Prostate gland (tissue), 2 donors: ENCODE measurements around the gene C1orf53. TPM values are rescaled to one million over a fixed set of nuclear protein-coding genes. Genes with fewer than 3 reads are reported as not detected.

Experiments
- DNase-seq: peaks from one replicate; pipeline ENCODE4 v3.0.0-alpha.2; 2019; ENCODE audit warnings: low spot score
- H3K27ac ChIP-seq, 2 donors: fragments of 200-600 bp; sonication (generic); 2 replicates each; pipeline ENCODE4 v1.5.1; 2017 to 2019
- H3K27me3 ChIP-seq: fragments of 200-600 bp; sonication (generic); replicated peaks from 2 replicates; pipeline ENCODE4 v1.5.1; 2019; ENCODE audit not compliant: insufficient read depth
- H3K36me3 ChIP-seq, 2 donors: fragments of 200-600 bp; sonication (generic); 1 replicate in 1 of 2; 2 replicates in 1 of 2; pipeline versions ENCODE4 v1.5.1 to v1.8.1; 2017 to 2019
- H3K4me1 ChIP-seq: fragments of 200-600 bp; sonication (generic); replicated peaks from 2 replicates; pipeline ENCODE4 v1.5.1; 2019
- H3K4me3 ChIP-seq, 2 donors: fragments of 200-600 bp; sonication (generic); 2 replicates each; pipeline ENCODE4 v1.5.1; 2017 to 2019
- H3K9me3 ChIP-seq: fragments of 200-600 bp; sonication (generic); 2 replicates; pipeline ENCODE4 v1.5.1; 2017
- CTCF ChIP-seq, 4 experiments: fragments of 200-600 bp in 2 of 4; fragments of 450-650 bp in 2 of 4; sonication (generic) in 2 of 4; IDR thresholded peaks; 1 replicate in 3 of 4; 2 replicates in 1 of 4; pipeline ENCODE4 v1.5.1; 2016 to 2019; ENCODE audit warnings: antibody characterized with exemption in 4 of 4, mild to moderate bottlenecking in 2 of 4, moderate library complexity in 2 of 4
- POLR2A ChIP-seq: fragments of 450-650 bp; IDR thresholded peaks from one replicate; pipeline ENCODE4 v1.6.1; 2016; ENCODE audit warnings: antibody characterized with exemption, mild to moderate bottlenecking
- POLR2AphosphoS5 ChIP-seq: sonication (generic); formaldehyde crosslinking; IDR thresholded peaks from one replicate; pipeline ENCODE4 v1.6.1; 2017; ENCODE audit warnings: antibody characterized with exemption
- WGBS: methylation state at CpG from one replicate; pipeline ENCODE4 v1.1.5; 2018; 5-methylcytosine and 5-hydroxymethylcytosine counted together
- intact Hi-C: fragments of 100-400 bp; cut with DNase I; formaldehyde crosslinking; loops from one replicate; pipeline ENCODE4 v1.14.2; 2022
- total RNA-seq, 2 donors: library from RNA; depleted of rRNA; stranded (reverse); fragments of >200 nt; gene quantifications; one replicate each; pipeline ENCODE4 v1.1.0, GENCODE V29; 2016

The C1orf53 gene
- total RNA-seq, 2 donors from 2014 or later, result 3.9 to 13.2 TPM

DNA sequence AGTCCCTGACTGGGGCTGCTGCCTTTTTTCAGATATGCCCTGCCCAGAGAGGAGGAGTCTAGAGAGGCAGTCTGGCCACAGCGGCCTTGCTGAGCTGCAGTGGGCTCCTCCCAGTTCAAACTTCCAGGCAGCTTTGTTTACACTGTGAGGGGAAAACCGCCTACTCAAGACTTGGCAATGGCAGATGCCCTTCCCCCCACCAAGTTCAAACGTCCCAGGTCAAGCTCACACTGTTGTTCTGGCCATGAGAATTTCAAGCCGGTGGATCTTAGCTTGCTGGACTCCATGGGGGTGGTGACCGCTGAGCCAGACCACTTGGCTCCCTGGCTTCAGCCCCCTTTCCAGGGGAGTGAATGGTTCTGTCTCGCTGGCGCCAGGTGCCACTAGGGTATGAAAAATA lies 18.3 kb upstream of the C1orf53 start:
- no peak for TF ChIP-seq CTCF (IDR thresholded peaks at IDR 0.05)
- TF ChIP-seq POLR2AphosphoS5, result no peak
- TF ChIP-seq POLR2A, result no peak
- intact Hi-C loops, result no loop called here
- DNase-seq, result no peak
- Histone ChIP-seq H3K4me3 (no peak overlapping the region), H3K27me3 (no peaks in the 10 kb centered on the region), H3K9me3 (no peaks in the 10 kb centered on the region), H3K27ac (no peak overlapping the region), H3K4me1 (no peaks in the 10 kb centered on the region), H3K36me3 (no peaks in the 10 kb centered on the region)
- WGBS, result 71% methylated on average over 7 of the region's 7 CpGs

GRCh38 chr1:197890936-197891335 lies 11.5 kb upstream of the C1orf53 start:
- Histone ChIP-seq H3K27me3 (no peaks in the 10 kb centered on the region), H3K4me3 (no peak overlapping the region), H3K9me3 (no peaks in the 10 kb centered on the region), H3K4me1 (no peaks in the 10 kb centered on the region), H3K27ac (no peak overlapping the region), H3K36me3 (no peaks in the 10 kb centered on the region)
- intact Hi-C loops, result no loop called here
- 72% methylated on average over 2 of the region's 2 CpGs for WGBS
- TF ChIP-seq CTCF (IDR thresholded peaks at IDR 0.05), result no peak
- TF ChIP-seq POLR2AphosphoS5, result no peak
- no peak for TF ChIP-seq POLR2A
- DNase-seq, result no peak

DNA sequence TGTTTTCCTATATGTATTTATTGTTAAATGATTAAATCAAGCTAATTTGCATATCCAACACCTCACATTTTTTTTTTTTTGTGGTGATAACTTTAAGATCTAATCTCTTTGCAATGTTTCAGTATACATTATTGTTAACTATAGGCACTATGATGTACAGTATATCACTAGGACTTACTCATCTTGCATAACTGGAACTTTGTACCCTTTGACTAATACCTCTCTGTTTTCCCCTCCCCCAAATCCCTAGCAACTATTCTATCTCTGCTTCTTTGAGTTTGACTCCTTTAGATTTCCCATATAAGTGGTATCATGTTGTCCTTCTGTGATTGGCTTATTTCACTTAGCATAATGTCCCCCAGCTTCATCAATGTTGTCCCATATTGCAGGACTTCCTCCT lies 9.7 kb upstream of the C1orf53 start:
- no peak overlapping the region for H3K4me3 ChIP-seq
- intact Hi-C loops, result no loop called here
- H3K36me3 ChIP-seq, result no peaks in the 10 kb centered on the region
- no peaks in the 10 kb centered on the region for H3K4me1 ChIP-seq
- DNase-seq, result no peak
- no peaks in the 10 kb centered on the region for H3K27me3 ChIP-seq
- no peaks in the 10 kb centered on the region for H3K9me3 ChIP-seq
- H3K27ac ChIP-seq, result no peak overlapping the region
- no peak for TF ChIP-seq CTCF (IDR thresholded peaks at IDR 0.05)

- Histone ChIP-seq H3K4me1 (no peaks in the 10 kb centered on the region), H3K27ac (no peak overlapping the region), H3K4me3 (no peak overlapping the region), H3K36me3 (no peaks in the 10 kb centered on the region), H3K27me3 (no peaks in the 10 kb centered on the region), H3K9me3 (no peaks in the 10 kb centered on the region)
- TF ChIP-seq CTCF (IDR thresholded peaks at IDR 0.05) (no peak), POLR2AphosphoS5 (no peak), POLR2A (no peak)
- WGBS, result 88% methylated on average over 2 of the region's 2 CpGs
- intact Hi-C loops, result no loop called here
- DNase-seq, result no peak
Observed at GRCh38 chr1:197896301-197896700, 6.1 kb upstream of the C1orf53 start.

GRCh38 chr1:197899037-197899436 lies 3.4 kb upstream of the C1orf53 start:
- 95% methylated on average over 1 of the region's 1 CpG for WGBS
- no peak for TF ChIP-seq CTCF (IDR thresholded peaks at IDR 0.05)
- TF ChIP-seq POLR2A, result no peak
- TF ChIP-seq POLR2AphosphoS5, result no peak
- intact Hi-C loops, result no loop called here
- no peak overlapping the region for H3K4me3 ChIP-seq
- H3K4me1 ChIP-seq, result peaks cover 4% of the 10 kb centered on the region
- H3K36me3 ChIP-seq, result no peaks in the 10 kb centered on the region
- no peaks in the 10 kb centered on the region for H3K9me3 ChIP-seq
- H3K27ac ChIP-seq, result no peak overlapping the region
- no peak for DNase-seq
- H3K27me3 ChIP-seq, result no peaks in the 10 kb centered on the region
